AG10803 (cell line): ENCODE measurements around the gene IL1RAPL2.

Experiments used
- DNase-seq: peaks from one replicate; pipeline ENCODE4 v3.0.0; 2010; ENCODE audit warnings: low read depth
- H3K4me3 ChIP-seq: 2 replicates; pipeline ENCODE4 v1.5.1; 2011; ENCODE audit warnings: mild to moderate bottlenecking, low read length, control low read depth
- CTCF ChIP-seq: conservative IDR thresholded peaks from 2 replicates; pipeline ENCODE4 v1.5.1; 2011; ENCODE audit warnings: mild to moderate bottlenecking, low read length, control low read depth, inconsistent platforms

The IL1RAPL2 gene

GRCh38 chrX:105471597-105471996 is 905.6 kb downstream of the IL1RAPL2 start:
- no peak for DNase-seq
- TF ChIP-seq CTCF: no peak
- H3K4me3 ChIP-seq: no peak overlapping the region

GRCh38 chrX:105475801-105476200 is 909.8 kb downstream of the IL1RAPL2 start:
- DNase-seq: no peak
- TF ChIP-seq CTCF: no peak
- no peak overlapping the region for H3K4me3 ChIP-seq

- no peak for TF ChIP-seq CTCF
- DNase-seq: no peak
- no peak overlapping the region for H3K4me3 ChIP-seq
Measured at GRCh38 chrX:105477351-105477750, 911.4 kb downstream of the IL1RAPL2 start.

GRCh38 chrX:105480646-105481310 is 914.8 kb downstream of the IL1RAPL2 start:
- no peak for TF ChIP-seq CTCF
- DNase-seq: no peak
- no peak overlapping the region for H3K4me3 ChIP-seq

- no peak for DNase-seq
- no peak for TF ChIP-seq CTCF
- no peak overlapping the region for H3K4me3 ChIP-seq
Measured at GRCh38 chrX:105483011-105483410, 917.0 kb downstream of the IL1RAPL2 start.

GRCh38 chrX:105488716-105489115 is 922.7 kb downstream of the IL1RAPL2 start:
- no peak for DNase-seq
- H3K4me3 ChIP-seq: no peak overlapping the region
- TF ChIP-seq CTCF: no peak

- no peak for TF ChIP-seq CTCF
- no peak for DNase-seq
- H3K4me3 ChIP-seq: no peak overlapping the region
Measured at GRCh38 chrX:105495376-105495775, 929.4 kb downstream of the IL1RAPL2 start.
